ENCODE data around the gene SPAG8.

Gene SPAG8

DNA sequence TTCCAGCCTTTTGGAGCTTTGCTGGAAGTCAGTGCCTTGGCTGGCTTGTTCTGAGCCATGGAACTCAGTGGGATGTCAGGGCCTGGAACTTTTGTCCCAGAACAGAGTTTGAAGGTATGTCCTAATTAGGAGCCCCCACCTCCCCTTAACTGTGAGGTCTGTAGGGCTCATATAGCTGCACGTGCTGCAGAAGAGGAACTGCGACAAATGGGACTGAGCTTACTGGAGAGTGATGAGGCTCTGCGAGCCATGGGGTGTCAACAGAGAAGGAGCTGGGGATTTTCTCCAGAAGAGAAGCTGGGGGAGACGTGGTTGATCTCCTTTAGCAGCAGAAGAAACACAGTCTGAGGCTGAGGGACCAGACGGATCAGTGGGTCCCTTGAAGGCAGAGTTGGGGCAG, 27.9 kb upstream of the SPAG8 start:
- no peak for DNase-seq

DNA sequence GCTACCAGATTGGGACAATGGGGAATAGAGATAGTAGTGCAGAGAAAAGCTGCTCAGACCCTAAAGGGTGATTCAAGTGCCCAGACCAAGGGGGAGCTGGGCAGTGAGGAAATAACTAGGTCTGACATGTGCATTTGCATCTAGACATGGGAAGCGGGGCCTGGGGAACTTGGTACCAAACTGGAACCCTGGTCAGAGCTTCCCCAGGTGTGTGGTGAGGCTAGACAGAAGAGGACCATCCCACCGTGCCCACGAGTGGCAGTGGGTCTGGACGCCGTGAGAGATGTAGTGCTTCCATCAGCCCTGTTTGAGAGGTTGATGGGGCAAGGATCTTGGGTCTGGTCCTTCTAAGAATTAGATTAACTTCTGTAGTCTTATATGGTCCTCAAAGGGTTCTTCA, 24.5 kb upstream of the SPAG8 start:
- DNase-seq: no peak

DNA sequence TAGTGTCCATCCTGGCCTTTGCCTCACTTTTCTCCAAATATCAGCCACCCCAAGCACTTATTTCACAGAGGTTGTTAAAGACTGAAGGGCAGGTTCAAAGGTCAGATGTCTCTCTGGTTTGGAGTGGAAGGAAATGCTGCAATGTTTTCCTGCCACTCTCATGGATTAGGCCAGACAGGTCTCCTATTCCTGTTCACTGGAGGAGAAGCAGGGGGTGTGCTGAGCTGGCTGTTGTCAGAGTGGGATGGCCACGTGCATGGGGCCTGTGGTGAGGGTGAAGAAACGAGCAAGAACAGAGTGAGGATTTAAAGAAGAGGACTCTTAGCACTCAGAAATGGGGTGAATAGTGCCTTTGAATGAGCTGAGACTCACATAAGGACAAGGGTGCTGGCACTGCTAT, 23.7 kb upstream of the SPAG8 start:
- DNase-seq: no peak

DNA sequence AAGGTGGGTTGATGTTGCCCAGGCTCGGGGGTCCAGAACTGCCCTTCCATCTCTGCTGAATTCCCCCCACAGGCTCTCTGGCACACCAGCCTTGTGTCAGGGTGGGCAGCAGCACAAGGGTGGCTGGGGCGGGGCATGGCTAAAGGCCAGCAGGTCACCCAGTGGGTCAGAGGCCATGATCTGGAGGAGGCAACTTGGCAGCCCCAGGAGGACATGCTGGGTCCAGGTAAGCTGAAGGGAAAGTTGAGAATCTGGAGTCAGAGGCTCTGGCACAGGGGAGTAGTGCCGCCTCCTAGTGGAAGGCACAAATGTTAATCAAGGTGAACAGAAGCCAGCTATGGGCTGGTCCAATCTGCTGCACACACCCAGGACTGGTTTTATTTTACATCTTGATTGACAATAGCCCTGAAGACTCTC, 23.2 kb upstream of the SPAG8 start:
- no peak for DNase-seq

DNA sequence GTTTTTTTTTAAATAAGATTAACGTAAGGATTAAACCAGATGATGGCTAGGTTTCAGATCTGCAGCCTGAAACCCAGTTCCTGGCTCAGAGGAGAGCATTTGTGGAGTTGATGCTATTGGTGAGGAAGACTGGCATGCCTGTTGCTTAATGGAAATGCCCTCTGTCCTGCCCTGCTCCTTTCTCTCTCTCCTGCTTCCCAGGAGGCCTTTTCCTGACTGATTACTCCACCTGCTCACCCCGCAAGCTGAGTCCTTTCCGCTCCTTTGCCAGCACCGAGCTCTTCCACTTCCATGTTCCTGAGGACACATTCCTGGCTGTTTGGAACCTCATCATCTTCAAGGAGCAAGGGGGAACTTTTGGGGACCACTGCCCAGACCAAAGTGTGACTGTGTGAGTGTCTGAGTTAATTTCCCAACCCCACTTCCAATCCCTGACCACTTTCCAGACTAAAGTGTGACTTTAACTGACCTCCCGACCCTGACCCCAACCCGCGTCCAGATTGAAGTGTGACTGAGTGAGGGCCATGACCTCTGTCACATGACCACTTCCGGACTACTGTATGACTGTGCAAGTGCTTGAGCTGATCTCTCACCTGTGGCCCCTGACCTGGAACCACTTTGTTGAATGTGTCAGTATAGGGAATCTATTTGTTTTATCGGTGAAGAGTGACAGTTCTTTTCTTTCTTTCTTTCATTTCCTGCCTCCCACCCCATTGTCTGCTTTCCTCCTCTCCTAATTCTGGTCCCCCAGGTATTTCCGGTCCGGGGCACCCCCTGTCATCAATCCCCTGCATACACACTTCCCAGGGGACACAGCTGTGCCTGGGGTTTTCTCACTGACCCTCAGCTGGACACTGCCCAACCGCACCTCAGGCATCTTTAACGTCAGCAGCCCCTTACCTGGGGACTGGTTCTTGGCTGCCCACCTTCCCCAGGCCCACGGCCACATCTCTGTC, 22.5 kb upstream of the SPAG8 start:
- DNase-seq: no peak

DNA sequence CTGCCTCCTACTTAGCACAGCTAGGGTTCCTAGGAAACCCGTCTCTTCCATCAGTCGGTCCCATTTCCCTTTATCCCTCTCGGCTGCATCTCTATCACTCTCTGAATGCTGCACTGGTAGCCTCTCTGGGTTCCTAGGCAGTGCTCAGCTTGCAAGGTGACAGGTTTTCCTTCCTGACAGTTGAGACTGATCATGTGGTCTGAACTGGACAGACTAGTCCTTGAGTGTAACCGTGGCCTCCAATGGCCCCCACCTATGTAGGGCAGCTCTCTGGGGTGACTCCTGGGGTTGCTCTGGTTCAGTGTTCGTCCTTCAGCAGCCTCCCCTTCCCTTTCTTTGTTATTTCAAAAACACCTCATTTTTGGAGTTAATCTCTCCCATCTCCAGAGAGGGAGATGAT, 20.8 kb upstream of the SPAG8 start:
- no peak for DNase-seq

DNA sequence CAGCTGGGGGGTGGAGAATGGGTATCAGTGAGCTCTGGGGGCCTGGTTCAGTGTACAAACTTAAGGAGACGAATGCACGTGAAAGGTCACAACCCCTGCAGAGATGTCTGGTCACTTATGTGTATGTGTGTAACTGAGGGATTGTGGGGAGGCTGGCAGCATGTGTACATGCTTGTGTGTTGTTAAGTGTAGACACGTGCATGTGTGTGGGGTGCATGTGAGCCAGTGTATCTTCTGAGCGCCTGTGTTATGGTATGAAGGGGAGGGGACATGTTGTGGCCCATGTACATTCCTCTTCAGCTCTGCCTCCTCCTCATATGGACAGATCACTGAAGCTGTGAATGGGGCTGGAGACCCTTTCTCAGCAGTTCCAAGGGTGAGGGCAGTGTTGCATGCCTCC, 19.0 kb upstream of the SPAG8 start:
- DNase-seq: no peak

DNA sequence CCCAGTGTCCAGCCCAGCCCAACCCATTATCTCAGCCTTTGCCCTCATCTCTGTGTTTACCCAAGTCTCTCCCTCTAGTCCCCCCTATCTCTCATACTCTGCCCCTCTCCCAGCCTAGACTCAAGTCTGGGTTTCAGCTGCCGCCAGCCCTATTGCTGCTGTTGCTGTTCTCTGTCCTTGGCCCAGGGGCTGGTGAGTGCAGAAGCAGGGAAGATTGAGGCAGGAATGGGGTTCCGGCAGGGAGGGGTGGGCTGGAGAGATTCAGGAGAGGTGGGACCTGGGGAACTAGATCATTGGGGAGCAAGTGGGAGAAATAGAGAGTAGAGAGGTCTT, 17.7 kb upstream of the SPAG8 start:
- DNase-seq: no peak

DNA sequence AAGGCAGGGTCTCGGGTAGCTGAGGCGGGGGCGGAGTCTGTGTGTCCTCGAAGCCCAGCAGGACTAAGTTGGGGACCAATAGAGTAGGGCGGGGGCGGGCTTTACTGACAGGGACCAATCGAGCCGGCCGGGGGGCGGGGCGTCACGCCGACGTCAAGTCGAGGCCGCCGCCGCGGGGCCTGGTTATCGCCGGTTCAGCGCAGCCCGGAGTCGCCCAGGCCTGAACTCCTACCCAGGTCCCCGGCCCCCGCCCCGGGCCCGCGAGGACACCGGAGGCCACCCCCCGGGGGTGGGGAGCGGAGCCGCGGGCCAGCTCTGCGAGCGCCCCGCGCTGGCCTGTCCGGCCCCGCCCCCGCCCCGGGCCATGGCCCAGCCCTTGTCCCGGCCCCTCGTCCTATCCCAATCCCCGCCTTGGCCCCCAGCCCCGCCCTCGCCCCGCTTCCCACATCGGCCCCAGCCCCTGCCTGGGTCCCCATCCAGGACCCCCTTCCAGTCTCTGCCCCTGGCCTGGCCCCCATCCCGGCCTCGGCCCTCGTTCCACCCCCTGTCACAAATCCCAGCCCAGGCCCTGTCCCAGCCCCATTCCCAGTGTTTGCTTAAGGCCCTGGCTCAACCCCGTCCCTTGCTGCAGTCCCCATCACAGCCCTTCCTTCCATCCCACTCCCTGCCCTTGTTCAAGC, 17.2 kb upstream of the SPAG8 start, which contains the start of gene TMEM8B:
Gene TMEM8B, plus strand, starts transcription at position 145 of the 680 bp plus-strand sequence. Its CDS starts 220 bp downstream, at position 365.
- DNase-seq: peak; percentile 84

DNA sequence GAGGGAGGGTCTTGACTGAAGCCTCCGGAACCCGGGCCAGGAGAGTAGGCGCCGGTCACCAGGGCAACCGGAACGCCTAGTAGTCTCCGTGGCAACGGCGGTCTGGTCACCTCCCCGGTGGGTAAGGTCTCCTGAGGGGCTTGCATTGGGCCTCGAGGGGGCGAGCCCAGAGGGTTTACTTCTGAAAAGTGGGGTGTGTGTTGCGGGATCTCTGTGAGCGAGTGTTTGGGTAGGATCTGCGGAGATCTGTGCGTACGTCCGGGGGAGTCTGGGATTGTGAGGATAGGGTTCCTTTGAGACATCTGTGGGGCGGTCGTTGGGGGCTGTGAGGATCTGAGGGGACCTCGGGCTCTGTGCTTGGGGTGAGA, 16.6 kb upstream of the SPAG8 start, which contains the start of gene FAM221B:
Gene FAM221B, minus strand, starts transcription at position 17 of the 368 bp plus-strand sequence. CDS start 2,571 bp downstream, outside the sequence.
- DNase-seq: peak; percentile 48

DNA sequence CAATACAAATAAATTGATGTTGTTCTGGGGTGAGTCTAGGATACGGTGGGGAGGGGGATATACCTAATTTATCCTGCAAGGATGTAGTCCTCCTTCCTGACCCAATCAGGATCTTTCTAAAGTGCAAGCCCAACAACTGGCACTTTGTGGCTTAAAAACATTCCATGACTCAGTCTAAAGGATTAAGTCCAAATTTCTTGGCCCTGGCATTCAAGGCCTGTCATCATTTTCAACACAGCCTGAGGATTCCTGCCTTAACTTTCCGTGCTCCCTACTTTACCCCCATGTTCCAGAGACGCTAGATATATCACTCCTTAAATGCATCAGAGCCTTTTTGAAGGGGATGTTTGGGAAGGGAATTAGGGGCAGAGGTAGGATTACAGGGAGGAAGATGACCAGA, 15.4 kb upstream of the SPAG8 start:
- DNase-seq: no peak

DNA sequence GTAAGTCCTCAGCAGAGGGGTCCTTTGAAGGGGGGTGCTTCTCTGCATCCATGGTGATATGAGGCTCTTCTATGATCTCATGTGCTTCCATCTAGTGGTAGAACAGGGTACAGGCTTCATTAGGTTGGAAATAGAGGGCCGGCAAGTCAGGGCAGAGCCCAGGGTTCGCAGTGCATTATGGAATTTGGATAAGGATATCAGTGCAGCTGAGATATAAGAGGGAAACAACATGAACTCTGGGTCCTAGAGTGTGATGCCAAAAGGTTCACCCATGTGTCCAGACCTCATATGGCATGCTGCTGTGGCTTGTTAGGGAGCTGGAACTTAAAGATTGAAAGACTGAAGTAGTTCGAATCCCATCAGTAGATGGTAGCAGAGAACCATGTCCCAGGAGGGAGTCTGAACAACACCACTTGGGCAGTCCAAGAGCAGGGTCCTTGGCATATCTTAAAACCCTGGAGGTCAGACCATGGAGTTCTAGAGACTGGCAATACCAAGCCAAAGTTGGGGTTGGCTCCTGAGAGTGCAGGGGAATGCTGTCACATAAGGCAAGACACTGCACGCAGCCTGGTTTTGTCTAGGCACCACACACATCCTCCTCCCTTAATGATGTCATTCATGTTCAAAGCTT, 14.1 kb upstream of the SPAG8 start:
- peak; percentile 69 for DNase-seq

DNA sequence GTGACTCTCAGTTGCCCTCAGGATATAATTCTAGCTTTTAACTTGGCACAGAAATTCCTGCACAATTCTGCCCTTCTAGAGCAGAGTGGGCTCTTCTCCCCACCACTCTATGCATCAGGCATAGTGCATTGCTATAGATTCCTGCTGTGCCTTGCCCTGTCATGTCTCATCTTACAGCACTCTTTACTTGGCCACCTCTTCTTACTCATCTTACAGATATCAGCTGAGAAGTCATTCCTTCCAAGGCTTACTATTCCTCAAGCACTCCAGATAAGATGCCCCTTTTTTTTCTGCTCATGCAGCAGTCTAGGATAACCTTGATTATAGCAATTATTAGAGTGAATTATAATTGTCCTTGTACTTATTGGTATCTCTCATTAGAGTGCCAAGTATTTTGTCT, 10.9 kb upstream of the SPAG8 start:
- DNase-seq: no peak

DNA sequence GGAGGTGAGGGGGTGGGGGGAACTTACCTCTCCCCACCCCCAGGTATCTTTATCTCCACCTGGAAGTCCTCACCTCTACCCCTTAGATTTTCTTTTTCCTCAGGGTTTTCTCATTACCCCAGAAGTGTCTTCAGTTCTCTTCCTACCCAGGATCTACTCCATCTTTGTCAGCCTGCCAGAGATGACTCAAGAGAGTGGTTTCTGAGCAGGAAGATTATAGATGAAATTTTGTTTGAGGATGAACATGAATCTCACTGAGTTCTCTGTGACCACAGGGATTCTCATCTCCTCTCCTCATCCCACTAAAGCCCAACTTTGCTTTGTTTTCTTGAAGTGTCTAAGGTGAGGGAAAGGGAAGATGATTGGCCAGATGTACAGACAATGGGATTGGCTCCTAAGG, 8.0 kb upstream of the SPAG8 start:
- DNase-seq: no peak

DNA sequence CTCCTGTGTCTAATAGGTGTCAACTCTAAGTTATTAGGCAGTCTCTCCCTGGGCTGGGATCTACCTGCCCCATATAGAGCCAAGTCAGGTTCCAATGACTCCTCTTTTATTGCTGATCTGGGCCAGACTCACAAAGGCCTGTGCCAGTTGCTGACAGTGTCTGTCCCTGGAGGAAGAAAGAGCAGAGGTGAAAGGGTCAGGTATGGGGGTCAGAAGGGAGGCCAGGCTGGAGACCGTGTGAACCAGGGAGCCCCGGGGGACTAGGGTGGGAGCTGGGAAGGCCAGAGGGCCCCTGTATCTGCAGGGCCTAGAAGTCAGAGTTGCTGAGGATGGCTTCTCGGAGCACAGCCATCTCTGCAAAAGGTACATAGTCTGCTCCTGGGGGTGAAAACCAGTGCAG, 6.3 kb upstream of the SPAG8 start:
- no peak for DNase-seq

DNA sequence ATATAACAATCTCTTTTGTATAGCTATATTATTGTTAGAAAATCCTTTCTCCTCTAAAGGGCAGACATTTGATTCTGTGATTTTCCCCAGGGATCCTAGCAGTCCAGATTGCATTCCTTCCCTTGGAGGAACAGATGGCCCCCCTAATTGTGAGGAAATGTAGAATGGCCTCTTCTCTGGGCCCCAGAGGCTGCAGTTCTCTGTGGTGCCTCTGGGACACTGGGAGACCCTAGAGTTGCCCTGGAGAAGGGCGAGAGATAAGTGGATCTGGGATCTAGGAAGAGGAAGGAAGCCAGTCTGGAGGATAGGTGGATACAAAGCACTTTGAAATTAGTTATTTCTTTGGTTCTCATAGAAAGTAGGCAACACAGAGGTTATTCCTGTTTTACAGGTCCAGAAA, 4.6 kb upstream of the SPAG8 start:
- no peak for DNase-seq

DNA sequence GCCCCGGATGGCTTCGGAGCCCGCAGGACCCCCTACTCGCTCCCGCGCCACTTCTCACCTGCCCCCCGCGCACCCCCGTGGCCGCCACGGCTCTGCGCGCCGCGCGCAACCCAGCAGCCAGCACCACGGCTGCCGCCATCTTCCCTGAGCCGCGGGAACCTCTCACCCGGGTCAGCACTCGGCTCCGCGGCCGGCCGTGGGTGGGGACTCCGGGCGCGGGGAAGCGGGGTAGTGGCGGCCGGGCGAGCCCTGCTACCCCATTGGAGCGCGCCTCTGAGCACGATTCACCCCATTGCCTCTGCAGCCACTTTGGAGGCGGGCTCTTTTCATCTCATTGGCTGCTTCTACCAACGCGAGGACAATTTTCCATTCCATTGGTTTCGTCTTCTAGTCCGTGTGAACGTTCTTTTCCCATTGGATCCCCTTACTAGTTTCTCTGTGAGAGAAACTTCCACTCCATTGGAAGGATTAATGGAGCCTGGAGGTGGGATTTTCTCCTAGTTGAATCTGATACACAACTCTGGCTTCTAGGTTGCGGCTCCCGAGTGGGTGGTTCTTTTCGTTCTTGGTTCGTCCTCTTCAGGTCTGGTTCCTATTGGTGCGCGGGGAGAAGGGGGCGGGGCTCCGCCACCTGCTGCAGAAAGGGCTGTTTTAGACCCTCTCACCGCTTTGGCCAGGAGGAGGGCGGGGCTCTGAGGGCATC, 2.9 kb upstream of the SPAG8 start, which contains the start of gene HINT2:
Gene HINT2, minus strand, starts transcription at position 202 of the 703 bp plus-strand sequence. Its CDS starts 63 bp downstream, at position 139.
- peak; percentile 98 for DNase-seq

DNA sequence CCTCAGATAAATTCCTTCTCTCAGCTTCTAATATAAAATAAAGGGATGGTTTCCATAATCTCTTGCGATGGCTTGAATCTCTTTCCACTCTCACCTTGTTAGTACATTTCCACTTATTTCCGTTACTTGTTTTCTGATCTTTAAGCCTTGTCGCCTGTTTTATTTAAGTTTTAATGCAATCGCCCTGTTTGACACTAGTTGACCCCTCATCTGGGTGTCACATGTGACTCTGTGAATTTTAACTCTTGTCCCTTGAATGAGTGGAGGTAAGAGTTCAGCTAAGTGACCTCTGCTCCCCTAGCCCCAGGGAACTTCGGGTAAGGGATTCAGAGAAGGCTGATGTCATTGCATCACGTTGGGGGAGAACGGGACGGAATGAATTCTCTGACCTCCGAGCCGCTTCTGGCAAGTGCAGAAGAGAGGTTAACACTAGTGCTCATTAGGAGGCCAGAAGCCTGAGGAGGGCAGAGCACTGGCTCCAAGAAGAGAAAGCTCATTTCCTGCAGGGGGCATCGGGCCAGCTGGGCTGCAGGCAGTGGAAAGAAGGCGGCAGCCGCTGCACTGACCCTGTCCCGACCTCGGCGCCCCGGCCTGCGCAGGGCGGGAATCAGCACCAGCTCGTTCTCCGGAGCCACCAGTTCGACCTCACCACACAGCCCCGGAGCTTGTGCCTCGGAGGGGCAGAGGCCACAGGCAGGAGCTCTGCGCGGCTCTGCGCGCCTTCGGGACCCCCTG, 2.2 kb upstream of the SPAG8 start:
- DNase-seq: peak; percentile 28

DNA sequence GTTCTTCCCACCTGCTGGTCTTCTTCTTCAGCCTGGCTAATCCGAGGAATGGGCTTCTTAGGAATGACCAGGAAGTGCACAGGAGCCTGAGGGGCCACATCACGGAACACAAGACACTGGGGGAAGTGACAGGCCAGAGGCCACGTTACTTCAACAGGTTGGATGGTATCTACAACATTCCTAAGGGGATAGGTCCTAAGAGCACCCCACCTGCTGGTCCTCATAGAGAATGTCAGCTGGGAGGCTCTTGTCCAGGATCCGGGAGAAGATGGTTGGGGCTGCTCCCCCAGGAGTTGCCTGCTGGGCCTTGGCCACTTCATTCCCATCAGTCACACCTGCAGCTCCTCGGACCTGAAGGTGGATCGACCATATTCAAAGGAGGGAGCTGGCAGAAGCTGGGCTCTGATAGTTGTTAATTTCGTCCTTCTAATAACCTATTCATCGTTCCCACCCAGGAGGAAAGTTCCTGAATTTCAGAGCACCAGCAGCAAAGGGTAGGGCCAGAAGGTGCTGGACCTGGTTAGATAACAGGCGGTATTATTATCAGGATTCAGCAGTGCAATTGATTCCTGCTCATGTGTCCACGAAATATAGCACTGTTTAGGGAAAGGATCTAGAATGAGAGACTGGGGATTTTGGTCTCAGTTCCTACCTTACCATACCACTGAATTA, 1.5 kb upstream of the SPAG8 start:
- DNase-seq: no peak

DNA sequence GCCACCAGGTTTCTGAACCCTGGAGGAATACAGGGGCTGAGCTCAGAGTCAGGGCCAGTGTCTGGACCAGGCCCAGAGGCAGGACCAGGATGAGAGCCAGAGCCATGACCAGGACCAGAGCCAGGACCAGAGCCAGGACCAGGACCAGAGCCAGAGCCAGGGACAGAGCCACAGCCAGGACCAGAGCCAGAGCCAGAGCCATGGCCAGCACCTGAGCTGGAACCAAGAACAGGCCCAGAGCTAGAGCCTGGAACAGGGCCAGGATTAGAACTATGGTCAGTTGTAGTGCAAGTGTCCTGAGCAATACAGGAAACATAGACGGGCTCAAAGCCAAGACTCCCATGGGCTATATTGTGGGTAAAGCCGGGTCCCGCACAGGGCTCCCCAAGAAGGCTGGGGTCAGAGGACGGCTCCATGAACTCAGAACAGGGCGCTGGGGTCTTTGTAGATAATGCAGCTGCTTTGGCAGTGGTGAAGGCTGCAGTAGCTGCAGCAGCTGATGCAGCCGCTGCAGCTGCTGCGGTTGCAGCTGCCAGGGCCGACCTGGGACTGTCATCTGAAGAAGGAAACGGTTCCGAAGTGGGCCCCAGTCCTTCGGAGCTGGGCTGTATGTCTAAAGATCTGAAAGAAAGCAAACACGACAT, 559 bp downstream of the SPAG8 start:
- DNase-seq: no peak

DNA sequence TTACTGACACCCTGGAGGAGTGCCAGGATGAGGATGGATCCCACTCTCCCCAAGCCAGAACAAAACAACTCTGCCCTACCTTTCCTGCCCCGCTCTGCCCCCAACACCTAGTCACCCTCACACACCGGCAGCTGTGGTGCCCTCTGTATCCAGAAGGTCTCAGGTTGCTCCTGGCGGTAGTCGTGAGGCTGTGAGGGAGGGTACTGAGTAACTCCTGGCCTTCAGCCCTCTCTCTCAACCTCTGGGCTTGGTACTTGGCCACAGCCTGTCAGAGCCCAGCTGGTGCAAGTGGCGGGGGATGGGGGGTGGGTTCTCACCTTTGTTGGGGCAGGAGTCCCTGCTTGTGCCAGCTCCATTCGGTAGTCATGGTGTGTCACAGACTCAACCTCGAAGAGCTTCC, 1.9 kb downstream of the SPAG8 start:
- DNase-seq: no peak

All from NCI-H1105 treated with DMSO at 0.1 percent for 48 hours (cell line).